ENCODE measurements around the gene GIMAP5.
"Not testable (repeated sequence)": the region's sequence is repeated elsewhere in the genome, so short reads cannot be mapped to it uniquely, and the experiment has no call there.

The GIMAP5 gene

DNA sequence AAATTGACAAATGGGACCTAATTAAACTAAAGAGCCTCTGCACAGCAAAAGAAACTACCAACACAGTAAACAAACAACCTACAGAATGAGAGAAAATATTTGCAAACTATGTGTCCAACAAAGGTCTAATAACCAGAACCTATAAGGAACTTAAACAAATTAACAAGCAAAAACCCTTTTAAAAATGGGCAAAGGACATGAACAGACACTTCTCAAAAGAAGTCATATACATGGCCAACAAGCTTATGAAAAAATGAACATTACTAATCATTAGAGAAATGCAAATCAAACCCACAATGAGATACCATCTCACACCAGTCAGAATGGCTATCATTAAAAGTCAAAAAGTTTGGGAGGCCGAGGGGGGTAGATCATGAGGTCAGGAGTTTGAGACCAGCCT, 36.9 kb downstream of the GIMAP5 start:
- DNase-seq (ENCODE audit: low spot score) = not testable (repeated sequence)

DNA sequence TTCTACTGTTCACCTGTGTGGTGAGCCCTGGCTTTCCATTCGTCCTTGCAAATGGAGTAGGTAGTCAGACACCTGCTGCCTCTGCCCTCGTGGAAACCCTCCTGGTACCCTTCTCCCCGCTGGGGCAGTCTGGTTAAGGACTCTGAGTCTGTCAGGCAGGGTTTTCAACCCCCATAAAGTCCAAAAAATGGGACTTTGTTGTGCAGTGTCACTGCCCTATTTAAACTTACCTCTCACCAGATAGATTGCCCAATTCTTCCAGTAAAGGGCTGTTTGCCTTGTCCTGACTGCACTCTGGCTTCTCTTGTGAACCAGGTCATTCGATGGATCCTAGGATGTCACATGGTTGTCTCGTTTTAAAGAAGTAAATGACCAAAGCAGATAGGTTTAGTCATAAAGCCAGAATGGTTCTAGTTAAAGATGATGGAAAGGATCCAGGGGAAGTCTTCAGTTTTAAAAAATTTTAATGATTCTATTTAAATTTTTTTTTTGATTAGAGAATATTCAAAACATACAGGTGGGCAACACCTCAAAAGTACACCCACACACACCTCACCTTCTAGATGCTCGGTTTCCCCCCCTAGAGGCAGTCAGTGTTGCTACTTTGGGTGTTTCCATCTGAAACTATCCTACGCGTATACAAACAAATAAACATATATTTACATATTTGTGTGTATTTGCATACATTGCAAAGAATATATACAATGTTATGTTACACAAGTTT, 41.0 kb downstream of the GIMAP5 start:
- DNase-seq (ENCODE audit: low spot score) = no peak

DNA sequence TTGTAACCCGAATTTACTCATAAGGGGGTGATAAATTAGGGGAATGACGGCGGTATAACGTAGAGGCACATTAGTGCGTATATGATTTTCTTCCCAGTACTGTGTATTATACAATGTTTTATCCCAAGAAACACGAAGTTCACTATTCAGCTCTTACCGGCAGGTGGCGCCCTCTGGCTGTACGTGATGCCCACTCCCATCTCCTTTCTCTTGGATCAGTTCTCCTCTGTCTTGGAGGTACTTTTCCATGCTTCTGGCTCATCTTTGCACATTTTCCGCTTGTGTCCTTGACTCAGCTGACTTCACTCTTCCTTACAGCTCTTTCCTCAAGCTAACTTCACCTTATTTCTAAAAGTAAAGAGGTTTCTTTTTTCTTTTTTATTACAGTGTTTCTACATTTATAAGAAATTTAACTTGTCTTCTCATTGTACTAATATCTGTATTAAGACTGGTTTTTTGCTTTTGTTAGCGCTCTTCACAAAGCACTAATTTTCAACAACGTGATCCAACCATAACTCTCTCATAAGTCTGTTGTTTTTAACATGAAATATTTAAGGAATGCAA, 41.6 kb downstream of the GIMAP5 start:
- peak; percentile 87 for DNase-seq (ENCODE audit: low spot score)

DNA sequence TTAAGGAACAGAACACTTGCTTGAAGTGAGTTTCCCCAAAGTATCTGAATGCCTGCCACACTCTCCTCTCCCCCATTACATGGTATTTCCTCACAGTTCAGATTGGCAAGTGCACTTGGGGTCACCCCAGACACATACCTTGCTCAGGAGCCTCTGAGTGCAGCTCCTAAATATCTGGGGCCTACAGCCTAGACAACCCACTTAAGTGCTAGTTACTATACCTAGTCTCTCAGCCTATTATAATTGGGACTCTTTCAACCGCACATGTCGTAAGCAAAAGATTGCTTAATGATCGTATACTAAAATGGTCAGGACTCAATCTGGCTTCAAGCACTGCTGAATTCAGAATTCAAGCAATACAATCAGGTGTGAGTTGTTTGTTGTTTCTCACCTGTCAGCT, 43.1 kb downstream of the GIMAP5 start:
- no peak for DNase-seq (ENCODE audit: low spot score)

DNA sequence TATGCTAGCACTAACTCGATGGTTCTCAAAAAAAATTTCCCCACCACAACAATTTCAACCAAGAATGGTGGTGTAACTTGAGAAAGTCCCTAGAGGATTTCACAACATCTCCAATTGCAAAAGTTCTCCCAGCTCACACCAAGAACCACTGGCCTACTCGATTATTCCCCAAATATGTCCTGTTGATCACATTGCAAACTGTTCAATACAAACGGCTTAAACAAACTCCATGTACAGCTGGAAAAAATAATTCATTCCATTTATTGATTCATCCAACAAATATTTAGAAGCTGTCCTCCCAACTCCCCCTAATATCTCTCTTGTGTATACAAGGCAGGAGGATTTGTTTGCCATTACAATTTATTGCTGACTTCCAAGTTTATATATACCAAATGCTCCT, 43.9 kb downstream of the GIMAP5 start:
- DNase-seq (ENCODE audit: low spot score) = no peak

DNA sequence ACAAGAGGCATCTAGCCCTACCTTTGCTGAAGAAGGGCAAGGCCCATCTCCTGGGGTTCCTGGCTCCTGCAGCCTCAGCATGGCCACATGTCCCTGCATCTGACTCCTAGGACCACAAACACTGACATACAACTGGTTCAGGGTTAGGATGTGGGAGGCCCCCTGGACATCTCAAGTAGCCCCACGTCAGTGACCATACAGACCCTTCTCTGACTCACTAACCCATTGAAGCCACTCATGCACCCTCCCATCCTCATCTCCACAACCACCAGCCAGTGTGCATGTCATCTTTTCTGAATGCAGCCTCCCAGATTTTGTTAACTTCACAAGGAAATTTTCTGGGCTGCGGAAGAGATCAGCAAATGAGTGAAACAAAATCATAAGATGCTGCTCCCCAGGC, 44.7 kb downstream of the GIMAP5 start:
- DNase-seq (ENCODE audit: low spot score) = no peak

DNA sequence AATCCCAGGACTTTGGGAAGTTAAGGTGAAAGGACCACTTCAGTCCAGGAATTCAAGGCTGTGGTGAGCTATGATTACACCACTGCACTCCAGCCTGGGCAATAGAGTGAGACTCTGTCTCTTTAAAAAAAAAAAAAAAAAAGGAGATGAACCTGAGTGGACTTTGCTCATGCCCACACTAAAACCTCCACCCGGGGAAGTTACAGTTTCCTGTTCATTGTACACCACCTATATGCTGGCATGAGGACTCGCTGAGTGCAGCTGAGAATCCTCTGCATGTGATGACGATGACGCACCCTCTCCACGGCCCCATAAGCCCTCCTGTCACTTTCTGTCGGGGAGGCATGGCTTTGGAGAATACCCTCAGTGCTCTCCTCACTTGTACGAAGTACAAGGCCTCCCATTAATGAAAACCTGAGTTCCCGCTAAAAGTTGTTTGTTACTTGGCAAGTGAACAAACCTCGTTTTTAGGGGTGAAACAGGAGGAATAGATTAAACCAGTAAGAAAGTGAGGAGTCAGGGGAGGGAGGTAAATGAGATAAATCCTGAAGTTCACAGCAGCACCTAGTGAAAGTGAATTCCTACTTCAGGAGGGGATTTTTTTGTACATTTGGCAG, 47.0 kb downstream of the GIMAP5 start:
- DNase-seq (ENCODE audit: low spot score) = peak; percentile 88

DNA sequence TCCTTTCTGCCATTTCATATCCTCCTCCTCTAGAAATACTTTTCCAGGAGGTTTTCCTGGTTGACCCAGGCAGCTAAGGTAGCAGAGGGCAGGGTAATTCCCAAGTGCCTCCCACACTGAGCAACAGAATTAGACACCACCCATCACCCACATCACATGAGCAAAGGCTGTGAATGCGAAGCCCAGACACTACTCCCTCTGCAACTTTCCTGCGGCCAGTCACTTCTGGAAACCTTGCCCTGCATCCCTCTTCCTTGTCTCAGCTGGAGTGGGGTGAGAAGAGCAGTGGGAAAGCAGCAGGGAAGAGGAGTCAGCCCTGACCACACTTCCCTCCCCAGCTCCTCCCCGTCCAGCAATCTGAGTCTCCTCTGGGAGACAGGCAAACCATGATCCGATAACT, 47.7 kb downstream of the GIMAP5 start:
- no peak for DNase-seq (ENCODE audit: low spot score)

DNA sequence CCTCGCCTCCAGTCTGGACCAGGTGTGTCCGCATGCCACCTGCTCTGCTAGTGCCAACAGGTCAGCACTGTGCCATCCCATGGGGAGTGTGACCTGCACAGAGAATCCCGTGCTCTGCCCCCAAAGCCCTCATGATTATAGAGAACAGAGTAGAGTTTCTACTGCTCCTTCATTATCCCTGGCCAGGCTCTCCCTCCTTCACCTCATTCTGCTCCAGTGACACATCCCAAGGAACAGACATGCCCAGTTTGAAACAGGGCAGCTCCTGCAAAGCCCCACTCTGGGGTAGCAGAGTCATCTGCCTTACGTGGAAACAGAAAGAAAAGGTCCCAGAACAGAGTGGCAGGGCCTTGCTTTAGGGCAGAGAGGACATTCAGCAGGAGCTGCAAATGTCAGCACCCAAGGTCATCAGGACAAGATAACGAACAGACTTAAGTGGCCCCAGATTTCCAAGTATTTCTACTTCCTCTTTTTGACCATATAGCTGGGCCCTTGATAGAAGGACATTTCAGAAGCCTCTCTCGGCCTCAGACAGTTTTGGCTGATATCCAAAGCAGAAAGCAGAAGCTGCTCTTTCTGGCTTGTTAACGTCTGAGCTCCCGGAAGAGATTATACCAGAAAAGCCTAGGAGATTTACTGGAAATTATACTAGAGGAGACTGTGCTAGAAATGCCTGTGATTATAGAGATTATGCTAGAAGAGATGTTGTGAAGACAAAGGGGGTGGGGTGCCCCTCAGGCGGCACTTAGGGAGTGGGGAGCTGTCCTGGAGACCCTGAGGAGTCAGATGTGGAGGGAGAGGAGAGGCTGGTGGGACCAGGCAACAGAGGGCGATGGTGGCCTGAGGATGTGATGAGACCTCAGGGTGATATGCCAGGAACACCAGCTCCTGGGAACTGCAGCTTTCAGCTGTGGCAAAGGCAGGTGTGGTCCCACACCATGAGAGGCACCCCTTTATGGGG, 50.4 kb downstream of the GIMAP5 start:
- DNase-seq (ENCODE audit: low spot score) = no peak

DNA sequence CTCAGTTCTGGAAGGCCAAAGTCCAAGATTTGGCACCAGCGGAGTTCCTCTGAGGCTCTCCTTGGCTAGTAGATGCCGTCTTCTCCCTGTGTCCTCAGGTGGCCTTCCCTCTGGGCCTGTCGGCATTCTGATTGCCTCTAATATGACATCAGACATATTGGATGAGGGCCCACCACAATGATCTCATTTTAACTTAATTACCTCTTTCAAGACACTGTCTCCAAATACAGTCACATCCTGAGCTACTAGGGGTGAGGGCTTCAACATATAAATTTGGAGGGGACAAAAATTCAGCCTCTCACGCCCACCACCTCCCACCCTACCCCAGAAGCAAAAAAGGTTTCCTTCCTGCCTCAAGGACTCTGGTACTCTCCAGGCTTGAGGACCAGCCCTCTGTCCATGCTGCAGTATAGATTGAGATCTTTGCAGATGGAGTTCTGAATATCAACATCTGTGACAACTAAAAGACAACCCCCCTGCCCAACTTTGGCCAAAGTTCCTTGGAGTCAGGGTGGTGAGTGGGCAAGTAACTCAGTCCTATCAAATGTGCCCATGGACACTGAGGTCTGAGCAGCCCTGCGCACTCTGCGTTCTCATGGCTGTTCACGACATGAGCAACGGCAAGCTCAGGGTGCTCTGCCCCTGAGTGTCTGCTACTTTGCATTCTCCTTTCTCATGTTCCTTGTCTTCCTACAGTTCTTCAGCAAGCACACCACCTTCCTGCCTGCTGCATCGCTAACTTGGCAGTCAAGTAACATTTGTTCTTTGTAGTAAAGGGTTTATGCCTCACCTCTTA, 51.5 kb downstream of the GIMAP5 start:
- no peak for DNase-seq (ENCODE audit: low spot score)

DNA sequence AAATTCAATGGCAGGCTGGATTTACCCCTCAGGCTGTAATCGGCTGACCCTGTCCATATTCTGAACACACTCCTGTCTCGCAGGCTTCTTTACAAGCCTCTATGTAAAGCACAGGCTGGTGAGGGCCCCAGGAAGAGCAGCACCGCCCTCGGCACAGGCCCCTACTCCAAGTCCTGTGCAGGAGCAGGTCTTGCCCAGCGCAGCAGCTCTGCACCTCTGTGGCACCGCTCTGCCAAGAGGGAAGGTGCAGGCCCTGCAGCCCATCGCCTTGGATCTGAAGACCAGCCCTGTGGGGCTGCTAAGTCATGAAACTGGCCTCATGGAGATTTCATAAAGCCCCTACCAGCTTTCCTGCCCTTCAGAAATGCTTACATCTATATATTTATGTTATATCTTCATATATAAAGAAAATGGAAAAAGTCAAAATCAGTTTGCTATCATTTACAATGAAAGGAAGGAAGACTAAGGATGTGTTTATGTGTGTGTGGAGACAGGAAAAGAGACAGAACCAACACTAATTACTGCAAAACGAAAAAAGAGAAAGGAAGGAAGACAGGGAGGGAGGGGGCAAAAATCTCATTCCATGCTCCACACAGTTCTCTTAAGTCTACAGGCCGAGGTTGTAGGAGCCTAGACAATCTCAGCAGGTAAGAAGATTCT, 53.3 kb downstream of the GIMAP5 start:
- no peak for DNase-seq (ENCODE audit: low spot score)

DNA sequence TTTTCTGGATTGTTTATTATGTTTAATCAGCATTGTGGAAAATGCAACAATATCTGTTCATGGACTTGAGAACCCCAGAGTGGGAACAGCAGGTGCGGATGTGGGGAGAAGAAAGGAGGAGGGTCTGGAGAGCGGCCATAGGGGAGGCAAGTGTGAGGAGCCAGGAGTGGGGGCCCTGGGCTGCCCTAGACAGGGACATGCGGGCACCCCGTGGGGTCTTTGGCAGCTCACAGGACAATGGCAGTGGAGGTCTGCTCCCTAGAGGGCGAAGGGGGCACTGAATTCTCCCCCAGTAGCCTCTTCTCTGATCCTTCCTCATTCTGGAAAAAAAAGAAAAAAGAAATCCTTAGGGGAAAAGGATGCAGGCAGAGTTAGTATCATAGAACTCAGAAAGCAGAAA, 54.1 kb downstream of the GIMAP5 start:
- no peak for DNase-seq (ENCODE audit: low spot score)

DNA sequence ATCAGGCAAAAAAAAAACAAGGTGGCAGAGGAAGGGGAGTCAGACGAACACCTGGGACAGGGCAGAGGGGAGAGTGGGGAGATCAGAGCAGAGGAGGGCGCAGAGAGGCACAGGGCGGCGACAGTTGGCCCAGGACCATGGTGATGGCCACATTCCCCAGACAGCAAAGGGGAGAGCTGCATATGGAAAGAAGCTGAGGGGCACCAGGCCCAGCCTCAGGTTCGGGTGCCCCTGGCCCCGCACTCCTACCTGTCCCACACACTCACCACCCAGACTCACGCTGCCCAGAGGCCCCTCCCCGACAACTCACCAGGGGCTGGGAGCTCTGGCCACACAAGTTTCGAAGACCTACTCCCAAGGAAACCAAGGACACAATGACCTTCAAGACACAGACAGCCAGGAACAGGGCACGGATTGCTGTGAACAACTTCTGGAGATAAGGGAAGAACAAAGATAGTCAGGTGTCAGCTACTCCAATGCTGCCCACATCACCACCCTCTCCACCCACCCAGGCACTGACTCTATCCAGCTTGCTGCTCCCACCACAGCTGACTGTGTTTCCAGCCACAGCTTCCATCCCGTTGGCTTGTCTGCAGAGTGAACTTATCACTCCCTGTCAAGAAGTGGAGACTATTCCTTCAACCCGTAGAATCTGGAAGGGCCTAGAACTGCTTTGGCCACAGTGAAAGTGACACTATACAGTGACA, 54.7 kb downstream of the GIMAP5 start:
- no peak for DNase-seq (ENCODE audit: low spot score)

Measured in LoVo (cell line).